Calu3 (cell line): ENCODE data around the gene S100A4. TPM values are rescaled to one million over a fixed set of nuclear protein-coding genes. Genes with fewer than 3 reads are reported as not detected.

Source experiments
- BruUV-seq: library from RNA; stranded (reverse); fragments of 400-500 nt; replicated peaks from 2 replicates; lab custom pipeline; 2021; lab: Mats Ljungman, UMichigan
- CTCF ChIA-PET: fragments of 300-600 bp; sonication (Branson Sonifier 250); formaldehyde crosslinking; loops from one replicate; lab custom pipeline; 2022; ENCODE audit warnings: antibody characterized with exemption; lab: Charles Lee
- DNase-seq: peaks from one replicate; pipeline ENCODE4 v3.0.0; 2022
- H3K27ac Mint-ChIP-seq: one replicate; pipeline ENCODE4 v1.8.0; 2022; ENCODE audit warnings: mixed read lengths; ENCODE audit not compliant: unreplicated experiment
- H3K27me3 Mint-ChIP-seq: one replicate; pipeline ENCODE4 v1.8.0; 2022; ENCODE audit warnings: mixed read lengths; ENCODE audit not compliant: unreplicated experiment
- H3K36me3 Mint-ChIP-seq: one replicate; pipeline ENCODE4 v1.8.0; 2022; ENCODE audit warnings: mild to moderate bottlenecking, moderate library complexity, mixed read lengths; ENCODE audit not compliant: insufficient read depth, unreplicated experiment
- H3K4me1 Mint-ChIP-seq: one replicate; pipeline ENCODE4 v1.8.0; 2022; ENCODE audit warnings: mild to moderate bottlenecking, low read depth, mixed read lengths; ENCODE audit not compliant: unreplicated experiment
- H3K4me3 Mint-ChIP-seq: one replicate; pipeline ENCODE4 v1.8.0; 2022; ENCODE audit warnings: mild to moderate bottlenecking, low read depth, moderate library complexity, mixed read lengths; ENCODE audit not compliant: unreplicated experiment
- H3K9me3 Mint-ChIP-seq: one replicate; pipeline ENCODE4 v1.8.0; 2022; ENCODE audit warnings: low read depth, mixed read lengths; ENCODE audit not compliant: unreplicated experiment
- CTCF ChIP-seq: fragments of 200-600 bp; IDR thresholded peaks from one replicate; pipeline ENCODE4 v1.8.0; 2022; ENCODE audit warnings: antibody characterized with exemption; ENCODE audit not compliant: unreplicated experiment
- intact Hi-C: fragments of 100-400 bp; cut with micrococcal nuclease; formaldehyde crosslinking; loops from one replicate; pipeline ENCODE4 v1.10.0; 2022; ENCODE audit not compliant: unreplicated experiment
- total RNA-seq: library from RNA; stranded (reverse); gene quantifications from 2 replicates; pipeline ENCODE4 v1.2.3, GENCODE V29; 2022

S100A4 gene
- total RNA-seq, 1 experiment from 2014 or later: 20.5 TPM

GRCh38 chr1:153547560-153548551, 2.2 kb upstream of the S100A4 start:
- intact Hi-C loops: no loop called here

GRCh38 chr1:153546796-153547559, 1.4 kb upstream of the S100A4 start:
- TF ChIP-seq CTCF: no peak
- Mint-ChIP-seq H3K27me3 (no peaks in the 10 kb centered on the region), H3K27ac (peak overlapping the region; percentile 94), H3K4me3 (no peak overlapping the region), H3K9me3 (no peaks in the 10 kb centered on the region), H3K36me3 (peaks cover 20% of the 10 kb centered on the region), H3K4me1 (peaks cover 74% of the 10 kb centered on the region)
- intact Hi-C loops: no loop called here
- BruUV-seq: no TSS peak
- CTCF ChIA-PET: interaction anchor here (0.5 to 2.4 kb wide), 2 partner anchors 9 to 19 kb away, joined by 6 to 15 read pairs; partner anchors contain the start of gene S100A2
- no peak for DNase-seq

More at GRCh38 chr1:153547560-153548551, 2.2 kb upstream of the S100A4 start:
- H3K9me3 Mint-ChIP-seq: no peaks in the 10 kb centered on the region
- DNase-seq: no peak
- CTCF ChIA-PET: interaction anchor here (0.8 kb wide), 1 partner anchor 16 kb away, joined by 3 read pairs; no protein-coding TSS in a partner anchor
- H3K4me3 Mint-ChIP-seq: no peak overlapping the region
- peaks cover 20% of the 10 kb centered on the region for H3K36me3 Mint-ChIP-seq
- no peak overlapping the region for H3K27ac Mint-ChIP-seq
- no peaks in the 10 kb centered on the region for H3K27me3 Mint-ChIP-seq
- TF ChIP-seq CTCF: no peak
- peaks cover 65% of the 10 kb centered on the region for H3K4me1 Mint-ChIP-seq
- BruUV-seq: no TSS peak

- Mint-ChIP-seq H3K4me1 (peaks cover 80% of the 10 kb centered on the region), H3K4me3 (no peak overlapping the region), H3K9me3 (no peaks in the 10 kb centered on the region), H3K36me3 (peaks cover 20% of the 10 kb centered on the region), H3K27me3 (no peaks in the 10 kb centered on the region), H3K27ac (peak overlapping the region; percentile 94)
- intact Hi-C loops: no loop called here
- CTCF ChIA-PET: interaction anchor here (0.5 to 2.4 kb wide), 2 partner anchors 10 to 20 kb away, joined by 6 to 15 read pairs; partner anchors contain the start of gene S100A2
- BruUV-seq: no TSS peak
- no peak for DNase-seq
- TF ChIP-seq CTCF: no peak
These were observed 765 bp upstream of the S100A4 start for GRCh38 chr1:153546371-153546770.

- H3K9me3 Mint-ChIP-seq: no peaks in the 10 kb centered on the region
- H3K4me3 Mint-ChIP-seq: peak overlapping the region; percentile 68
- H3K27me3 Mint-ChIP-seq: no peaks in the 10 kb centered on the region
- peaks cover 25% of the 10 kb centered on the region for H3K36me3 Mint-ChIP-seq
- no peak for TF ChIP-seq CTCF
- BruUV-seq: TSS peak; percentile 89
- peaks cover 87% of the 10 kb centered on the region for H3K4me1 Mint-ChIP-seq
- H3K27ac Mint-ChIP-seq: peak overlapping the region; percentile 94
- no peak for DNase-seq
- CTCF ChIA-PET: interaction anchor here (0.7 to 2.4 kb wide), 12 partner anchors 9 to 83 kb away, joined by 3 to 29 read pairs (median 6); partner anchors contain the start of genes S100A13, S100A2 and S100A6
- intact Hi-C loops: no loop called here
These were observed 1.0 kb downstream of the S100A4 start for GRCh38 chr1:153544453-153545066.
